Hematopoietic multipotent progenitor cell treated with erythropoietin and hydrocortisone succinate and interleukin-3 and kit ligand, for 4 days (in vitro differentiated cells): ENCODE results near the gene TAAR5.
"Not testable (repeated sequence)": the region's sequence is repeated elsewhere in the genome, so short reads cannot be mapped to it uniquely, and the experiment has no call there.

Source experiments
- DNase-seq: peaks from one replicate; pipeline ENCODE4 v3.0.0-alpha.2; 2015

The TAAR5 gene

GRCh38 chr6:132569170-132569569 is 20.4 kb downstream of the TAAR5 start:
- no peak for DNase-seq

DNA sequence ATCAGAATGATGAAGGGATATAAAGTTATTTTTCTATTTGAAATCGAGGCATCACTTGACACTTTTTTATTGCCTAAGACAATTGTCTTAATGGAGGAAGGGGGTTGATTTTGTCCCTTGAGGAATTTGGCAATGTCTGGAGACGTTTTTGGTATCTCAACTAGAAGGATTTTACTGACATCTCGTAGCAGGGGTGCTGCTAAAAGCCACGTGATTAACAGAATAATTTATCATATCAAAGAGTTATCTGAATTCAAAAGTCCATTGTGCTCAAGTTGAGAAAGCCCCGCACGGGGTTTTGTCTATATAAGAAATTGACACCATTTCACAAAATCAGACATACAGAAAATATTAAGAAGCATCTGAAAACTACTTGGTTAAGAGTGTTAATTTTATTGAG is 20.9 kb downstream of the TAAR5 start:
- DNase-seq: no peak

DNA sequence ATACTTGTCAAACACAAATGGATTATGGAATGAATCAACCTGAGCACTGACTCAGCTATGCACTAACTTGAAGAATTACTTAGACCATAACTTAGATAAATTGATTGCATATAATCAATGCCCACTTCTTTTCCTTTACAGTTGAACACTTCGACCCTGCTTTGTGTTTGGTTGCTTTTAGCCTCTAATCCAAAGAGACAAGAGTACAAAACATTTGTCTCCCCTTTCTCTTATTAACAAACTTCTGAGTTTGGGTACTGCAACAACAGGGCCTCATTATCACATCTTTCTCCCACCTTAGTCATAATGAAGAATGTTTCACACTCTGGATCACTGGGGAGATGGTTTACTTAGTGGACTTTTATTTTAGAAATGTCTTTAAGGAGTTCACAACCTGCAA is 22.0 kb downstream of the TAAR5 start:
- DNase-seq: no peak

DNA sequence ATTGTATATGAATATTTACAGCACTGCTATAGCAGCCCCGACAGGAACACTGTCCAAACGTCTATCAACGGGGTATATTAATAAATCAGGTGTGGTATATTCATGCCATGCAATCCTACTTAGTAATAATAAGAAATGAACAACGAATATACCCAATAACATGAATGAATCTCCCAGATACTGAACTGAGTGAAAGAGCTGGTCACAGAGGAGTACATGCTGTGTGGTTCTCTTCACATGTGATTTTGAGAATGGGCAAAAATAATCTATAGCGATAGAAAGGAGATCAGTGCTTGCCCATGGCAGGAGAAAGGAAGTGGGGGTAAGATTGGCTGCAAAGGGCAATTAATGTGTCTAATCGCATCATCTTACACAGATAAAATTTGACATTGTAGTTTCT is 23.1 kb downstream of the TAAR5 start:
- no peak for DNase-seq

GRCh38 chr6:132560087-132560486 is 29.5 kb downstream of the TAAR5 start:
- not testable (repeated sequence) for DNase-seq

- DNase-seq: no peak
Observed at GRCh38 chr6:132552372-132552771, 37.2 kb downstream of the TAAR5 start, which contains the start of gene TAAR8. TSS of gene TAAR8 (plus strand) at chr6:132552672. CDS start at chr6:132552693, 21 bp downstream.

- no peak for DNase-seq
Observed at GRCh38 chr6:132551214-132551613, 38.3 kb downstream of the TAAR5 start.

- DNase-seq: no peak
Observed at GRCh38 chr6:132548746-132549463, 40.6 kb downstream of the TAAR5 start.

- DNase-seq: no peak
Observed at GRCh38 chr6:132544826-132545225, 44.7 kb downstream of the TAAR5 start.
